D721Med (cell line): ENCODE data around the gene RANBP9.

ENCODE experiments used
- DNase-seq: peaks from one replicate; pipeline ENCODE4 v3.0.0; 2011; ENCODE audit warnings: low spot score; ENCODE audit not compliant: insufficient read length
- FAIRE-seq: peaks from 2 replicates; lab custom pipeline; 2011; peaks lifted over from hg19 to GRCh38; lab: Jason Lieb, UNC
- TF ChIP-seq, protein P1 (sequence below): IDR thresholded peaks from 2 replicates; pipeline ENCODE4 v1.5.1; 2012; ENCODE audit warnings: mild to moderate bottlenecking, control low read depth; ENCODE audit not compliant: insufficient read depth; ENCODE audit errors: missing control alignments

Gene RANBP9

GRCh38 chr6:13698715-13699114 is 12.9 kb downstream of the RANBP9 start:
- peak; percentile 11 for FAIRE-seq

DNA sequence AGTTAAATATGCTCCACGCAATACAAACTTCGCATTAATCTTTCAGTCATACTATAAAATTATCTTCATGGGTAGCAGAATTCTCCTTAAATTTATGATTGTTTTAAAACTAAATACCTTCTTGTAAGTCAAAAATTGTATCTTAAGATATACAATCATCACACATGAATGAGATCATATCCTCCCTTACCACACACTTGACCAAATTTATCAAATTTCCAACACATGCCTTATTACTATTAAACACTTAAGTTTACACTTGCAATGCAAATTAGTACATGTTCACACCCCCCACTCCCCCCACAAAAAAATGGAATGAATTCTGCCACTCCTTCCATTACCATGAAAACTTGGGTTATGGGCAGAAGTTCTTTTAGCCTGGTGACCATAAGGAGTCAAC is 13.8 kb downstream of the RANBP9 start:
- TF ChIP-seq, protein P1, sequence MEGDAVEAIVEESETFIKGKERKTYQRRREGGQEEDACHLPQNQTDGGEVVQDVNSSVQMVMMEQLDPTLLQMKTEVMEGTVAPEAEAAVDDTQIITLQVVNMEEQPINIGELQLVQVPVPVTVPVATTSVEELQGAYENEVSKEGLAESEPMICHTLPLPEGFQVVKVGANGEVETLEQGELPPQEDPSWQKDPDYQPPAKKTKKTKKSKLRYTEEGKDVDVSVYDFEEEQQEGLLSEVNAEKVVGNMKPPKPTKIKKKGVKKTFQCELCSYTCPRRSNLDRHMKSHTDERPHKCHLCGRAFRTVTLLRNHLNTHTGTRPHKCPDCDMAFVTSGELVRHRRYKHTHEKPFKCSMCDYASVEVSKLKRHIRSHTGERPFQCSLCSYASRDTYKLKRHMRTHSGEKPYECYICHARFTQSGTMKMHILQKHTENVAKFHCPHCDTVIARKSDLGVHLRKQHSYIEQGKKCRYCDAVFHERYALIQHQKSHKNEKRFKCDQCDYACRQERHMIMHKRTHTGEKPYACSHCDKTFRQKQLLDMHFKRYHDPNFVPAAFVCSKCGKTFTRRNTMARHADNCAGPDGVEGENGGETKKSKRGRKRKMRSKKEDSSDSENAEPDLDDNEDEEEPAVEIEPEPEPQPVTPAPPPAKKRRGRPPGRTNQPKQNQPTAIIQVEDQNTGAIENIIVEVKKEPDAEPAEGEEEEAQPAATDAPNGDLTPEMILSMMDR: no peak
- DNase-seq: no peak
- FAIRE-seq: no peak

More at GRCh38 chr6:13698715-13699114, 12.9 kb downstream of the RANBP9 start:
- no peak for DNase-seq
- TF ChIP-seq, protein P1: no peak

DNA sequence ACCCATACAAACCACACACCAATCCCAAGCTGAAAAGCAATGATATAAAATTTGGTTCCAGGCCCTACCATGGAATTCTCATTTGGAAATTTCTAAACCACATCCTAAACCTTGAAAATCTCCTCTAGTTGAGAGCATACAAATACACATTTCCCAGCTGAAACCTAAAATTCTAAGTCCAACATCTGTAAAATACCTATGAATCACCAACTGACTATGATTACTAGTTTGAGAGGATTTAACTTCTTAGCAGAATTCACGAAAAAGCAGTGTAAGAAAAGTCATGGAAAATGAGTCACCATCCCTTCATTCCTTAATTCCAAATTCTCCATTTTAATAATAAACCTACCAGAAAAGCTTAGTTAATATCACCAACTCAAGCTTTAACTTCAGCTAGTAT is 15.4 kb downstream of the RANBP9 start:
- no peak for FAIRE-seq
- TF ChIP-seq, protein P1: no peak
- DNase-seq: no peak

DNA sequence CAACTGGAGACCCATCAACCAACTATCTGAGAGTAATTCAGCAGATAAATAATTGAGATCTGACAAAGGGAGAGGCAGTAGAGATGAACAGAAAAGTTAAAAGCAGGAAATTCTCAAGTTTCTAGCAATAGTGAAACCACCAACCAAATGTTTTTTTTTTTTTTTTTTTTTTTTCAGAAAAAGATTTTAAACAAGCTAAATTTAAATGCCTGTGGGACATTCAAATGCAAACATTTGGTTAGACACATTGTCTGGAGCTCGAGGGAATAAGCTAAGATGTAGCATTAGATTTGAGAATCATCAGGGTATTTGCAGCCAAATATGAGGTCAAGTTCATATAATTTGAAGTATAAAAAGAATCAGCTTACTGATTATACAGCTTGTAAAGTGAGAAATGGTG is 16.4 kb downstream of the RANBP9 start:
- TF ChIP-seq, protein P1: no peak
- DNase-seq: no peak
- FAIRE-seq: no peak

DNA sequence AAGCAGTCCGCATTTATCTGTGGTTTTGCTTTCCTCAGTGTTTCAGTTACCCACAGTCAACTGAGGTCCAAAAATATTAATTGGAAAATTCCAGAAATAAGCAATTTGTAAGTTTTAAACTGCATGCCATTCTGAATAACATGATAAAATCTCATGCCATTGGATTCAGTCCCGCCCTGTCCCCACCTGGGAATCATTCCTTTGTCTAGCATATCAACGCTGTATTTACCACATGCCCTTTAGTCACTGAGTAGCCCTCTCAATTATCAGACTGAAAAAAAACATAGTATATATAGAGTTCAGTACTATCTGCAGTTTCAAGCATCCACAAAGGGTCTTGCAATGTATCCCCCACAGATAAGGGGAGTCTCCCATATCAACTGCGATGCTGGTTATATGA is 17.1 kb downstream of the RANBP9 start:
- TF ChIP-seq, protein P1: no peak
- FAIRE-seq (no peak), DNase-seq (no peak)

GRCh38 chr6:13689511-13690256 is 22.0 kb downstream of the RANBP9 start:
- FAIRE-seq (no peak), DNase-seq (no peak)
- TF ChIP-seq, protein P1: no peak

GRCh38 chr6:13688692-13689196 is 22.9 kb downstream of the RANBP9 start:
- FAIRE-seq (no peak), DNase-seq (no peak)
- TF ChIP-seq, protein P1: no peak
